Measurements from ENCODE around the gene TANGO6. TPM values are rescaled to one million over a fixed set of nuclear protein-coding genes. Genes with fewer than 3 reads are reported as not detected.
A peak's percentile ranks its signal among the peaks of the same experiment; 100 is the strongest.
"Not testable (repeated sequence)": the region's sequence is repeated elsewhere in the genome, so short reads cannot be mapped to it uniquely, and the experiment has no call there.

The TANGO6 gene
- total RNA-seq, 1 experiment from 2014 or later: 7.8 TPM

DNA sequence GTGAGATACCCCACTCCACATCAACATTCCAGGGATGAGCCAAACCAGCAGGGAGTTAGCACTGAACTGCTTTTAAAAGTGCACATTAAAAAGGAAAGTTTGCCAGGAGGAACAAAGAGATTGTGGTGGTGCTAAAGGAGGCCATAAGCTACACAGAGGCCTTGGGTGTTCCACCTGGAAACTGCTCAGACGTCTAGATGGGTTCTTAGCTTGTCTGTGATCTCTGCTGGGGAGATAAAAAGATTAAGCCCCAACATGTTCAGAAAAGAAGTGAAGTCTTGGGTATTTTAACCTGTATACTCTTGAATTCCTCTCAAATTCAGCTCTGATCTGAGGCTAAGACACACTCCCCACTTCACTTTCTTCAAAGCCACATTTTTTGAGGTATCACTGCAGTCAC is 272.5 kb downstream of the TANGO6 start:
- no peak for DNase-seq (ENCODE audit: low read depth)

DNA sequence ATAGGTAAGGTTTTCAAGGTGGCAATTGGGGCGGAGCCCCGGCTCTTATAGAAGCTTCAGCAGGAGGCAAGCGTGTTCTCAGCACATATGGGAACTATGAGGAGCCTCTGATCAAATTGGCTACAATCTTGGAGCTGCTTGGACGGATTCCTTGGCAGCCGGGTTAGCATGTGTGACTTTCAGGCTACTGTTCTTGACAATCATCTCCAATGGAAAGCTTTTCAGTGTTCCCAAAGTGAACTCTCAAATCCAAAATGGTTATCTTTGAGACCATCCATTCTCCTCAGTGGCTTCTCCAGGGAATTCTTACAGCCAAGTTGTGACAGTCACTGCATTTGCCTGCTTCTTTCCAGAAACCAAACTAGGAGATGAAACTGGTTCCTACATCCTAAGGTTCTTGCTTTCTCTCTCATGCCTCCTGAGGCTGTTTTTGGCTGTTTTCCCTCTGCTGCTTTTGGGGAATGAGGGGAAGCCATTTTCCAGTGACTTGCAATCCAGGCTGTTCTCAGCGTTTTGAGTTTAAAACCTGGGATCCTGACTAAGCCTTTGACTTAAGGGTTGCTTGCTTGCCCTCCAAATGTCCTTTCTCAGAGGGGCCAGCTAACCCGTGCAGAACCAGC is 273.0 kb downstream of the TANGO6 start:
- no peak for DNase-seq (ENCODE audit: low read depth)

DNA sequence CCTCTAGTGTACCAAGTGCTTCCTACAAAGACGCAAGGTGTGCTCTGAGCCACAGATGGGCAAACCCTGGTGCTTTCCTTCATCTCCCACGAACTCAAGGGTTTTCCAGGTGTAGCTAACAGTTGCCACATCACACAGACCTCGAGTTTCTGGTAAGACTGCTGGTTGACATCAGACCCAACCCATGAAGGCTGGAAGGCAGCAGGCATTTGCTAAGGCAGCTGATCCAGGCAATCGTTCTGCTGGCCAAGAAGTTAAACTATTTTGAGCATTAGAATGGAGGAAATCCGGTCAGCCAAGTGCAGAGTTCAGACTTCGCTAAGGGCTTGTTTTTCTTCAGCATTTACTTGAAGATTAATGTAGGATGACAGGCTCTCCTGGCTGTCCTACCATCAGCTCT is 273.6 kb downstream of the TANGO6 start:
- no peak for DNase-seq (ENCODE audit: low read depth)

DNA sequence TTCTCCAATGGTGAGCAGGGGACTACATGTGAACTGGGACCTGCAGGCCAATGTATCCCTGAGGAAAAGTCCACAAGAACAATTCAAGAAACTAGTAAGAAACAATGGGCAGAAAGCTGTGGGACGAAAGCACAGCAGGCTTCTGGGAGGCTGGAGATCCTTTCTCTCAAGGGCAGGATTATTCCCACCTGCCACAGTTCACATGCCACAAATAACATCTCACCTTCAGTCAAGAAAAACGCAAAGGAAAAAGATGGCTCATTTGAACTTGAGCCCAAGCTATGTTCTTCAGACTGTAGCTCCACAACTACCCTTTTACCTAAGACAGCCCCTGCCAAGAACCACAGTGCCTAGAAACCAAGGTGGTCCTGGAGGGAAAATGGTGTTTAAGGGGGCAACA is 275.1 kb downstream of the TANGO6 start:
- no peak for DNase-seq (ENCODE audit: low read depth)

DNA sequence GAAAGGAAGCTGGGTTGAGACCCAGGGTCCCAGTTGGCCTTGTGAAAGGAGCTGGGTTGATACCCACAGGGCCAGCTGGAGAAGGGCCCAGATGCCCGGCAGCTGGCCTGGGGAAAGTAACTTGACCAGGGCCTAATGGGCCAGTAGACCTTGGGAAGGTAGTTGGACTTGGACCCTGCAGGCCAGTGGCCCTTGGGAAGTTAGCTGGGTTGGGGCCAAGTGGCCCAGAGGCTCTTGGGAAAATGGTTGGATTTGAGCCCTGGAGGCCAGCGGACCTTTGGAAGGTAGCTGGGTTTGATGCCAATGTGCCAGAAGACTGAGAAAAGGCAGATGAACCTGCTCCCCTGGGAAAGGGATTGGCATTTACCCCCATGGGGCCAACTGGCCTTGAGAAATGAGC is 275.7 kb downstream of the TANGO6 start:
- DNase-seq (ENCODE audit: low read depth): no peak

DNA sequence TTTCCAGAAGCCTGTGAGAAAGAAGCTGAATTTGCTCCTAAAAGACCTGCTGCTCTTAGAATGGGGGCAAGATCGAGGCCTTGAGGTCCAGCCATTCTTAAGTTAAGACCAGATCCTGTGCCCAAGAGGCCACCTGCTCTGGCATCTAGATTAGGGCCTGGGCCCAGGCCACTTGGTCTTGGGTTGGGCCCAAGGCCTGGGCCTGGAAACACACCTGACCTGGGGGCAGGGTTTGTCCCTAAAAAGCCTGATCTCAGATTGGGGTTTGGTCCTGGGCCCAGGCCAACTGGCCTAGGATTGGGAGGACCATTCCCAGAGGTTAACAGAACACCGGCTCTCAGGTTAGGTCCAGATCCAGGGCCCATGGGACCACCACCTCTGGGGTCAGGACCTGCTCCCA is 276.2 kb downstream of the TANGO6 start:
- DNase-seq (ENCODE audit: low read depth): no peak

DNA sequence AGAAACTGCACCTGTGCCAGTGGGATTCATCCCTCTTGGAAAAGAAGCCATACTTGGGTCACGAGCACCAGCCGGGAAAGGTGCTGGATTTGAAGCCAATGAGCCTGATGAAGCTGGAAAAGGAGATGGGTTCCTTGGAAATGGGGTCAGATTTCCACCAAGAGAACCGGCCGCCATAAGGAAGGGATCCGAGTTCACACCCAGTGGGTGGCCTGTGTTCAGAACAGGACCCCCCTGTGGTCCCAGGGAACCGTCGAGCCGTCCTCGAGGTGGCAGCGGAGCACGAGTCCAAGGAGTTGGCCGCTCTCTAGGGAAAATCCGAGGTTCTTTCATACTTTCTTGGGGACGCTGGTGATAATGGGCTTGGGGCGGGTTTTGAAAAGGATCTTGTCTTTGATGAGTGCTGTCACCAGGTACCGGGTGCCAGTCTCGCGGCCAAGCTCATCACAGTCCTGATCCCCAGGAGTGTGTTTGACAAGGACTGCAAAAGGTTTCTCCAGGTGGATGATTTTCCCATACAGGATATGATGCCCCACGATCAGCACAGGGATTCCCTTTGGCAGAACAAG is 276.8 kb downstream of the TANGO6 start:
- DNase-seq (ENCODE audit: low read depth): no peak

DNA sequence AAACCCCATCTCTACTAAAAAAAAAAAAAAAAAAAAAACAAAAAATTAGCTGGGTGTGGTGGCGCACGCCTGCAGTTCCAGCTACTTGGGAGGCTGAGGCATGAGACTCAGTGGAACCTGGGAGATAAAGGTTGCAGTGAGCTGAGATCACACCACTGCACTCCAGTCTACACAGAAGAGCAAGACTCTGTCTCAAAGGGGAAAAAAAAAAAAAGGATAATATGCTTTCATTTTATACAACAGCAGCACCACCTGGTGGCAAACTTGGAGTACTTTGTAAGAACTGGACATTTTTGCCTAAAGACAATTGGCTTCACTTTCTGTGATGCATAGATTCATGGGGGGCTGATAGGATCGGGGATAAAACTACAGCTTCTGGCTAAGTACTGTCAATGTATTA is 280.6 kb downstream of the TANGO6 start:
- peak; percentile 77 for DNase-seq (ENCODE audit: low read depth)

DNA sequence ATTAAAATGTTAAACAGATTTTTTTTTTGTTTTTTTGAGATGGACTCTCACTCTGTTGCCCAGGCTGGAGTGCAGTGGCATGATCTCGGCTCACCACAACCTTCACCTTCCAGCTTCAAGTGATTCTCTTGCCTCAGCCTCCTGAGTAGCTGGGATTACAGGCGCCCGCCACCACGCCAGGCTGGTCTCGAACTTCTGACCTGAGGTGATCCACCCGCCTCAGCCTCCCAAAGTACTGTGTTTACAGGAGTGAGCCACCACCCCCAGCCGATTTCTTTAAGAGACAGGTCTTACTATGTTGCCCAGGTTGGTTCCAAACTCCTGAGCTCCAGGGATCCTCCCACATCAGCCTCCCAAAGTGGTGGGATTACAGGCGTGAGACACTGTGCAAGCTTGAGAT is 281.1 kb downstream of the TANGO6 start:
- DNase-seq (ENCODE audit: low read depth): not testable (repeated sequence)

DNA sequence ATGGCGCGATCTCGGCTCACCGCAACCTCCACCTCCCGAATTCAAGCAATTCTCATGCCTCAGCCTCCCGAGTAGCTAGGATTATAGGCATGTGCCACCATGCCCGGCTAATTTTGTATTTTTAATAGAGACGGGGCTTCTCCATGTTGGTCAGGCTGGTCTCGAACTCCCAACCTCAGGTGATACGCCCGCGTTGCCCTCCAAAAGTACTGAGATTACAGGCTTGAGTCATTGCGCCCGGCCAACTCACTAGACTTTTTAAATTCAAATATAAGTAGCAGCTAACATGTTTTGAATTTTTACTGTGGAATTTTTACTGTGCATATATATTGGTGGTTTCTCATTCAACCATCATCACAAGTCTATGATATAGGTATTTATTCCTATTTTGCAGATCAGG is 281.6 kb downstream of the TANGO6 start:
- not testable (repeated sequence) for DNase-seq (ENCODE audit: low read depth)

DNA sequence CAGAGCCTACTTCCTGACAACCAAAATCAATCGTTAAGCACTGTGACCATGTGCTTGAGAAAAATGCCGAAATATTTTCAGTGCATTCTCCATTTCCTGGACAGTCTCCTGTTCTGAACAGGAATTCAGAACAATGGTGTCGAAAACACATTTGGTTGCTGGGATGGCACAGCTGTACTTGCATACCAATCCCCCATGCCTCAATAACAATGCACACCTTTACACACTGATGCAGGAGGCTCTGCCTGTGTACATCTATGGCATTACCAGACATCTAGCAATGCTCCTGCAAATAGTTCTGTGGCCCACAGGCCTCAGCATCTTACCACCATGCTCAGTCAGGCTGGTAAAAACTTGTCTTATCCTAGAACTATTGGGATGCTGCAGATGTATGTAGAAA is 282.9 kb downstream of the TANGO6 start:
- DNase-seq (ENCODE audit: low read depth): no peak

DNA sequence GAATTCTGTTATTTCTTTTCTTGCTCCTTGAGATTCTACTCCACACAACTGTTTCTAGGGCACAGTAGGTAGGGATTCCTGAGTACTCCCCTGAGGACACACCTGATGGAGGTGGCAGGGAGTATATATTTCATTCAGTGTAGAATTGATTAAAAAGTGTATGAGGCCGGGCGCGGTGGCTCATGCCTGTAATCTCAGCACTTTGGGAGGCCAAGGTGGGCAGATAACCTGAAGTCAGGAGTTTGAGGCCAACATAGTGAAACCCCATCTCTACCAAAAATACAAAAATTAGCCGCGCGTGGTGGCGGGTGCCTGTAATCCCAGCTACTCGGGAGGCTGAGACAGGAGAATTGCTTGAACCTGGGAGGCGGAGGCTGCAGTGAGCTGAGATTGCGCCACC is 283.5 kb downstream of the TANGO6 start:
- not testable (repeated sequence) for DNase-seq (ENCODE audit: low read depth)

DNA sequence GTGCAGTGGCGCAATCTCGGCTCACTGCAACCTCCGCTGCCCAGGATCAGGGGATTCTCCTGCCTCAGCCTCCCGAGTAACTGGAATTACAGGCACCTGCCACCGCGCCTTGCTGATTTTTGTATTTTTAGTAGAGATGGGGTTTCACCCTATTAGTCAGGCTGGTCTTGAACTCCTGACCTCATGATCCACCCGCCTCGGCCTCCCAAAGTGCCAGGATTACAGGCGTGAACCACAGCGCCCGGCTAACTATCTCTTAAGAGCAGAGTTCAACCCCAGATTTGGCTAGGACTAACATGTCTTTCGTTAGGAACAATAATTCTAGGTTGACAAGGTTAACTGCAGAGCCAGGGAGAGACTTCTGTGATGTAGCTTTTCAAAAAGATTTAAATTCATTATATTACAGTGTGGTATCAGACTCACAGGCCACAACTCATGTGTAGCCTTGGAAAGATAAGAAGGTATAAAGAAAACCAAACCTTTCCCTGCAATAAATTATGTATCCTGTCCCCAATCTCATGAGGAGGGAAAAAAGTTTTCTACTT is 284.7 kb downstream of the TANGO6 start:
- no peak for DNase-seq (ENCODE audit: low read depth)

DNA sequence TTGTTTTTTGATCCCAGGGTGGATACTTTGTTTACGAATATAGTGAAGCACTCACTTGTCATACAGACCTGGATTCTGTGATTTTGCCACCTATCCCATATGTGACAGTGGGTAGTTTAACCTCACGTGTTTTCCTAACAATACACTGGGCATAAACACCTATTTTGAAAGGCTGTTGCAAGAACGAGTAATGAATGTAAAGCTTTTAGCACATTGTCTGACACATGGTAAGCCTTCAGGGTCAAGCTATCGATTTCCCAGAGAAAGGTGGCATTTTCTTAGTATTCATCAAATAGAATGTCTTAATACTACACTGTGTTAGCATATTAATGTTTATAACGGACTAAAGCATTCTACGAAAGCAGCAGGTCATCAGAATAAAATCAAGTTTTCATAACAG is 287.1 kb downstream of the TANGO6 start:
- no peak for DNase-seq (ENCODE audit: low read depth)

DNA sequence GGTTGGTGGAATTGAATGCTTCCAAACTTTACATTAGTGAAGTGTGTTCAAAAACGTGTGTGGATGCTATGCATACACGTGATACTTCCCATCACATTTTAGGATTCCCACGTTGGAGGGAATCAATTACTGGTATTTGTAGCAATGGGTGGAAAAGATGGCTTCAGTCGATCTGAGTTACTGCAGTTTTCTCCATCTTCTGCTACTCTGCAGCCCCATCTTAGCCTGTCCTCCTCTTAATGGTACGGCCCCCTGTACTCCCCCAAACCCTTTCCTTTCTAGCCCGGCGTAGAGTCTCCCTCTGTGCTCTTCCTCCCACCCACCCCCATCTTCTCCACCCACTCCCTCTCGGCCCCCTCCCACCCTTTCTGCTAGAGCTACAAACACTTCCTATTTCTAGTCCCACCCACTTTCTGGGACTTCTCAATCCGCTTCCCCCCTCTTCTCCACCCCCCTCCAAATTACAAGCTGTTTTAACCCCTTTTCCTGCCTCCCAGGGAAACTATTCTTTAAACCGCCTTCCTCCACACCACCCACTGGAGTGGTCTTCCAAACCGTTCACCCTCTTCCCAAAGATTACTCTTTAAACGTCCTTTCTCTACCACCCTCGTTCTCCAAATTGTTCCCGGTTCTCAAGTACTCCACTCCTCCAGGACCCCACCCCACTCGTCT is 288.0 kb downstream of the TANGO6 start:
- DNase-seq (ENCODE audit: low read depth): no peak

DNA sequence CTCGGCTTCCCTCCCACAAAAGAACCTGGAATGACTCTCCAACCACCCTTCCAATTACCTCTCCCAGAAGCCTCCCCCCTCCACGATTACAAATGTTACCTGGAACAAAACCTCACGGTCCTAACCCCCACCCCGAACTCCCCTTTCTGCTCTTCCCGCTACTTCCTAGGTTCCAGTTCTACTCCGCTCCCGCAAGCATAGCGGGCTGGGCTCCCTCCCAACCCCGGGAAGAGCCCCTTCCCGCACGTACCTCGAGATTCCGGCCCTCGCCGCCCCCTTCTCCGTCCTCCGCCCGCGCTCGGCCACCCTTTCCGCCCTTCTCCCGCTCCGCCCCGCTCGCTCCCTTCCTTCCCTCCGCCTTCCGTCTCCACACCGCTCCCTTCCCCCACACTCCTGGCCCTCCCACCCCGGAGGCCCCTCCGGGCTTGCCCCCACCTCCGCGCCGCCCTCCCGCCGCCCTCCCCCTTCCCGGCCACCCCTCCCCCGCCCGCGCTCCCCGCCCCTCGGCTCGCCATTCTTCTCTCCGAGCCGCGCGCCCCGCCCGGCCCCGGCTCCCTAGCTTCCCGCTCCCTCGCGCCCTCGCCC is 288.6 kb downstream of the TANGO6 start:
- peak; percentile 78 for DNase-seq (ENCODE audit: low read depth)

DNA sequence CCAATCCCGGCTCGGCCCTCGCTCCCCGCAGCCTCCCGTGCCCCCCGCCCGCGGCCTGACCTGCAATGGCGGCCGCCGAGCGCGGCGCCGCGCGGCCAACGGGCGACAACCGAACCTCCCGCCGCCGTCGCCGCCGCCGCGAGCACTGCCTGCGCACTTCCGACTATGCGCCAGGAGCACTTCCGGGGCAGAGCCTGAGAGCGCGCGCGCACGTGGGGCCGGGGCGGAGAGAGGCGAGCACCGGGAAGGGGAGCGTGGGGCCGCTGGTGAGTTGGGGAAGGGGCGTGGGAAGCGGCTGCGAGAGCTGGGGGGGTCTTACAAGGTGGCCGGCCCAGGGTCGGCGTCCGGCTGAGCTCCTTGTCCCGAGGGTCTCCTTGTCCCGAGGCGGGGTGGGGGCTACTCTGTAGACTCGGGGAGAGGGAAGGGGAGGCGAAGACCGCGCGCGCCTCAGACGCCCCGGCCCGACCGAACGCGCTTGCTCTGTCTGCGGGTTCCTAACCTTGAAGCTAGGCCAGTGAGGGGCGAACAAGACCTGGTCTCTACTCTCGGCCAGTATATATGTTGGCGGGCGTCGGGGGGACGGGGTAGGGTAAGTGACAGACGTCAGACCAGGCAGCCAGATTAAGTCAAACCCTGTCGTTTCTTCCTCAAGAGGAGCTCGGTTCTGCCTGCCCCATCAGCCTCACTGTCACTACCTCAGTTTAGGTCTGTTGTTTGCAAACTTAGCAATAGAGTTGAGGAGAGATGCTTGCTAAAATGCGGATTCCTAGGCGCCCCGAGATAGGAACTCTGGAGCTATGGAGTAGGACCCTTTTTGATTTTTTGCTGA is 289.3 kb downstream of the TANGO6 start, which contains the start of the genes CHTF8 and UTP4:
Gene CHTF8 (minus strand): TSS at position 165 of the 829 bp plus-strand sequence. CDS start 11,130 bp downstream, outside the sequence.
Gene UTP4 (plus strand): TSS at position 226 of the 829 bp plus-strand sequence. CDS start 811 bp downstream, outside the sequence.
- peak; percentile 79 for DNase-seq (ENCODE audit: low read depth)

DNA sequence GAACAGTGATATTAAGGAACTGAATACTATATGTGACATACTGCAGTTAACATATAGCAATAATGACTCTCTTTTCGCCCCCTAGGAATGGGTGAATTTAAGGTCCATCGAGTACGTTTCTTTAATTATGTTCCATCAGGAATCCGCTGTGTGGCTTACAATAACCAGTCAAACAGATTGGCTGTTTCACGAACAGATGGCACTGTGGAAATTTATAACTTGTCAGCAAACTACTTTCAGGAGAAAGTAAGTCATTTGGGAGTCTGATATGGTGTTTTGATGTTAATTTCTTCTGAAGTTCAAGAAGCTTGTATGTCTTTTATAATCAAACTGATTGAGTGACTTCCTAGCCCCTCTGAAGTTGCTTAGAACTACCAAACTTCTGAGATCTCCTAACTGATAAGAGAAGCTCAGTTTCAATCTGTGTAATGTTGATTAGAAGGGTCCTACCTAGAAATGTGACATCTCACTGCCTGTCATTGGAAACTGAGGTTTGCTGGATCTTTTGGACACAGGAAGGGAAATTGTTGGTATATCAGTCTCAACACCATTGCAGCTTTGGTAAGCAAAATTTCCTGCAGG is 290.1 kb downstream of the TANGO6 start:
- DNase-seq (ENCODE audit: low read depth): no peak
